ENCODE measurements around the gene TSNAX.
A peak's percentile ranks its signal among the peaks of the same experiment; 100 is the strongest.
"Not testable (repeated sequence)": the region's sequence is repeated elsewhere in the genome, so short reads cannot be mapped to it uniquely, and the experiment has no call there.

The TSNAX gene

GRCh38 chr1:231561647-231562383 is 33.3 kb downstream of the TSNAX start:
- no peak for DNase-seq (ENCODE audit: low read depth in 2 of 2)

GRCh38 chr1:231563247-231563646 is 34.8 kb downstream of the TSNAX start:
- DNase-seq (ENCODE audit: low read depth in 2 of 2) = no peak

- DNase-seq (ENCODE audit: low read depth in 2 of 2) = no peak
These were observed 35.9 kb downstream of the TSNAX start for GRCh38 chr1:231564373-231564772.

GRCh38 chr1:231566496-231566895 is 38.0 kb downstream of the TSNAX start:
- no peak for DNase-seq (ENCODE audit: low read depth in 2 of 2)

GRCh38 chr1:231570262-231570661 is 41.8 kb downstream of the TSNAX start:
- not testable (repeated sequence) for DNase-seq (ENCODE audit: low read depth in 2 of 2)

- DNase-seq (ENCODE audit: low read depth in 2 of 2) = no peak
These were observed 43.4 kb downstream of the TSNAX start for GRCh38 chr1:231571904-231572303.

- DNase-seq (ENCODE audit: low read depth in 2 of 2) = no peak
These were observed 47.0 kb downstream of the TSNAX start for GRCh38 chr1:231575472-231575871.

GRCh38 chr1:231576804-231577718 is 48.6 kb downstream of the TSNAX start:
- DNase-seq (ENCODE audit: low read depth in 2 of 2) = no peak

GRCh38 chr1:231580874-231581273 is 52.4 kb downstream of the TSNAX start:
- no peak for DNase-seq (ENCODE audit: low read depth in 2 of 2)

- no peak for DNase-seq (ENCODE audit: low read depth in 2 of 2)
These were observed 53.4 kb downstream of the TSNAX start for GRCh38 chr1:231581859-231582258.

- no peak for DNase-seq (ENCODE audit: low read depth in 2 of 2)
These were observed 54.9 kb downstream of the TSNAX start for GRCh38 chr1:231583376-231583775.

GRCh38 chr1:231584117-231584516 is 55.6 kb downstream of the TSNAX start:
- no peak for DNase-seq (ENCODE audit: low read depth in 2 of 2)

GRCh38 chr1:231584921-231585320 is 56.5 kb downstream of the TSNAX start:
- DNase-seq (ENCODE audit: low read depth in 2 of 2) = no peak

GRCh38 chr1:231590453-231591198 is 62.2 kb downstream of the TSNAX start:
- DNase-seq (ENCODE audit: low read depth in 2 of 2) = peak in 1 of 2 donors; percentile 17

- no peak for DNase-seq (ENCODE audit: low read depth in 2 of 2)
These were observed 63.0 kb downstream of the TSNAX start for GRCh38 chr1:231591466-231591865.

GRCh38 chr1:231592809-231593208 is 64.3 kb downstream of the TSNAX start:
- DNase-seq (ENCODE audit: low read depth in 2 of 2) = no peak

GRCh38 chr1:231593264-231593663 is 64.8 kb downstream of the TSNAX start:
- DNase-seq (ENCODE audit: low read depth in 2 of 2) = not testable (repeated sequence)

- DNase-seq (ENCODE audit: low read depth in 2 of 2) = no peak
These were observed 65.7 kb downstream of the TSNAX start for GRCh38 chr1:231594123-231594522.

- DNase-seq (ENCODE audit: low read depth in 2 of 2) = no peak
These were observed 66.3 kb downstream of the TSNAX start for GRCh38 chr1:231594749-231595148.

- DNase-seq (ENCODE audit: low read depth in 2 of 2) = no peak
These were observed 67.9 kb downstream of the TSNAX start for GRCh38 chr1:231596337-231596791.

GRCh38 chr1:231597971-231598370 is 69.5 kb downstream of the TSNAX start:
- DNase-seq (ENCODE audit: low read depth in 2 of 2) = no peak

- no peak for DNase-seq (ENCODE audit: low read depth in 2 of 2)
These were observed 72.0 kb downstream of the TSNAX start for GRCh38 chr1:231600458-231600976.

All from activated CD4-positive, alpha-beta T cell treated with anti-CD3 and anti-CD28 coated beads for 24 hours (primary cell).